HG03064 (cell line): Measurements from ENCODE around the gene SLC22A1.
"Not testable (repeated sequence)": the region's sequence is repeated elsewhere in the genome, so short reads cannot be mapped to it uniquely, and the experiment has no call there.

Source experiments
- ATAC-seq: cut with Tn5 transposase; IDR thresholded peaks from one replicate; pipeline ENCODE4 v1.9.1; 2021; ENCODE audit warnings: low read depth; ENCODE audit not compliant: unreplicated experiment

Gene SLC22A1

DNA sequence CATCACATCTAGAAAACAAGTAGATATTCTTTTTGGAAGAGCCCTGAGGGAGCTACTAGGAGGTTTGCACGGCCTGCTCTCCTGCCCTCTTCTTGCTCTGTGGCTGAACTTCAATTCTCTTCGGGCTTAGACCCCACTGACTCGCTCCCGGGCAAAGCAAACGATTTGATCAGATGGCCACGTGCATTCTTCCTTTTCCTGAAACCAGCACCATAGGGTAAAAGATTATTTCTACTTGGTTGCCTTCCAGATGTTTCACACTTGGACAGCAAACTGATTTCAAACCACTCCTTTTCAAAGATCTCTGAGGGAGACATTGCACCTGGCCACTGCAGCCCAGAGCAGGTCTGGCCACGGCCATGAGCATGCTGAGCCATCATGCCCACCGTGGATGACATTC is at the start of gene SLC22A1:
TSS of gene SLC22A1 (plus strand) at position 258 of the 400 bp plus-strand sequence. CDS start at position 379, 121 bp downstream.
- no peak for ATAC-seq

DNA sequence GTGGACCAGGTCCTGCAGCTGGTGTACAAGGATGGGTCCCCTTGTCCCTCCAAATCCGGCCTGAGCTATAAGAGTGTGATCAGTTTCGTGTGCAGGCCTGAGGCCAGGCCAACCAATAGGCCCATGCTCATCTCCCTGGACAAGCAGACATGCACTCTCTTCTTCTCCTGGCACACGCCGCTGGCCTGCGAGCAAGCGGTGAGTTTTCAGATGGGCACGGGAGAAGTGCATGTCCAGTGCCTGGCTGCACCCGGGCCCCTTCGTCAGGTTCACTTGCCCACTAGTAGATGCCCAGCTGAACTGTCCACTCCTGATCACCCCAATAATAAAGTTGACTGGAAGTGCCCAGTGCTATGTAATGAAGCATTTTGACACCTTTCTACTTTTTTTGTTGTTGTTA is 48.3 kb upstream of the SLC22A1 start:
- no peak for ATAC-seq

DNA sequence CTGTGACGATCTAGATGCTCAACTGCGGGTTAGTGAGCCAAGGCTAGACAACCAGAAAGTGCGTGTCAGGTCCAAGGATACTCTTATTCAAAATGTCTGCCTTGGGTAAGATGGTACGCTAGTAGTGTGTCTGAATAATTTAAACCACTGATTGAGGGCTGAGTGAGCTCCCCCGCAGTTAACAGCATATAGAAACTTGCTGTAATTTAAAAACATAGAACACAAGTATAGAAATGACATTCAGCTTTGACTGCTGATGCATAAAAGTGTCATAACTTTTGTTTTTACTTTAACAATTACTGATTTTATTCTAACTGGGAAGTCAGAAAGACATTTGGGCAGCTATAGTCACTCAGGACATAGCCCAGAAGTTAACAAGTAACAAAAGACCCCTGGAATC is 45.6 kb upstream of the SLC22A1 start:
- ATAC-seq = peak; percentile 55

DNA sequence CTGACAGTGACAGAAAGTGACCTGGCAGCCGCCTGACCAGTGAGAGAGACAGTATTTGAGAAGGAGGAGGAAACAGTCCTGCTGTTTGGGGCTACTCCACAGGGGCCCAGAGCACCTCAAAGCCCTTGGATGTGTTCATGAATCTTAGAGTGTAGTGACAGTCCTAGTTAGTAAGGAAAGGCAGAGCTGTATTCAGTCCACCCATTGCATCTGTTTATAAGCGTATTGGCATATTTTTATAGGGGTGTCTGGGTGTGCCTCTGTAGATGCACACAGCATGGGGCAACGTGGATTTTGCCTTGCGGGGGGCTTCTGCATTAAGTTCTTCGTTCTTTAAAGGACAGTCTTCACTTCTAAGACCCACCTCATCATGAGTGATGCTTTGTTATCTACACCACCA is 44.6 kb upstream of the SLC22A1 start:
- no peak for ATAC-seq

DNA sequence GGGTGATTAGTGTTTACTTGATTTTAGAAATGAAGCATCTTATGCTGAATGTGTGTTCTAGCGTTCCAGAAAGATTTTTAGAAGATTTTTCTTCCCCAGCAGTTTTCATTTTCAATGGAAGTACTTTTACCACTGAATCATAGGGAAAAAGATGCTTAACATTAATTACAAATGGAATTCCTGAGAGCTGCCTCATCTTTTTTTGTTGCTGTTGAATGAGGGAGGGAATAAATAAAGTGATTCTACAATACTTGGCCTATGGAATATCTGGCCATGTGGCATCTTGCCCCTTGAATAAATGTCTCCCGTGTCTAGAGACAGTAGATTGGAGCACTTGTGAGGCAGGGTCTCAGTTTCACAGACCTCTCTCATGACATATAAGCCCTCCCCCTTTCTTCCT is 44.1 kb upstream of the SLC22A1 start:
- ATAC-seq = no peak

DNA sequence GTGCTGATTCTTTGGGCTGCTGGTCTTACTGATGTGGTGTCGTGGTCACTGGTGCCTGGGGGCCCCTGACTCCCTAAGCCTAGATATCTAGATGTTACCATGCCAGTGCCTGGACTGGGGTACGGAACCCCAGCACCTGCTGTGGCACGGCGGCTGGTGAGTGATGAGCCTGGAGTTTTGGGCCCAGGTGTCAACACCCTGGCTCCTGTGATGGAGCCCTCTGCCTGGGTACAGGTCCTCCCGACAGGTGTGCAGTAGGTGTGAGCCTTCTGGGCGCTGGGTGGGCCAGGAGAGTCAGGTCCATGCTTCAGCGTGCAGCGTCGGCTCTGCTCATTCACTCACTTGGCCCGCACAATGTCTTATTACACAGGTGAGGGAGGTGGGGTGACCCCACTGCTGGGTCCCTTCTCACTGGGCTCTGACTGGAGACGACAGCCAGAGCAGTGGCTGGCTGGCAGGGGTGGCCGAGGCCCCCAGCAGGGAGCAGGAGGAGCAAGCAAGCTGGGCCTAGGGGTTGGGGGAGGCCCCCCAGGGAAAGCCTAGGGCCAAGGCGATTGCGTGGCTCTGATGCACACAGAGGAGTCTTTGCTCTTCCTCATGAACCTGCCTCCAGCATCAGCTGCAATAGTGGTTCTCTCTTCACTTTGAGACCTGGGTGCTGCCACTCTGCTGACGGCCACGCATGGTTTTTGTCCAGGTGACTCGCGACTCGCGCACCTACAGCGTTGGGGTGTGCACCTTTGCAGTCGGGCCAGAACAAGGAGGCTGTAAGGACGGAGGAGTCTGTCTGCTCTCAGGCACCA is 42.5 kb upstream of the SLC22A1 start:
- no peak for ATAC-seq

DNA sequence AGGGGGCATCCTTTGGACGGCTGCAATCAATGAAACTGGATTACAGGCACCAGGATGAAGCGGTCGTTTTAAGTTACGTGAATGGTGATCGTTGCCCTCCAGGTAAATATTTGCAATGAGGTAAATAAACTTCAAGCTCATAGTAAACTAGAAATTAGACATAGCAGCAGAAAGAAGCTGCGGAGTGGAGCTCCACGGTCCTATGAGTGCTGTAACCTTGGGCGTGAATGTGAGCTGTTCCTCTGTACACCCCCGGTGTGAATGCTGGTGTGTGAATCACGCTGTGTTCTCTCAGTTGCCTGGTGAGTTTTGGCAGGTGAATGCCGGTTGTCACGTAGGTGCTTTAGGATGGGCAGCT is 42.0 kb upstream of the SLC22A1 start:
- no peak for ATAC-seq

DNA sequence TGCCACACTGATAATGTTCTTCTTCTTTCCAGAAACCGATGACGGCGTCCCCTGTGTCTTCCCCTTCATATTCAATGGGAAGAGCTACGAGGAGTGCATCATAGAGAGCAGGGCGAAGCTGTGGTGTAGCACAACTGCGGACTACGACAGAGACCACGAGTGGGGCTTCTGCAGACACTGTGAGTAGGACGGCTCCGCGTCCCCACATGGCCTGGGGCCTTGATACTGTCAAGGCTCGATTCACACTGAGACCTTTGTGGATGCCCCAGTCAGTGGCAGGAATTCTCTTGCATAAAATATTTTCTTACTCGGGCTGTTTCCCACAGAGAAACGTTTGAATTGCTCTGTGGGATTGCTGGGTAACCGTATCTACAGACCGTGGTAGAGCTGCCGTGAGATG is 41.5 kb upstream of the SLC22A1 start:
- ATAC-seq = no peak

DNA sequence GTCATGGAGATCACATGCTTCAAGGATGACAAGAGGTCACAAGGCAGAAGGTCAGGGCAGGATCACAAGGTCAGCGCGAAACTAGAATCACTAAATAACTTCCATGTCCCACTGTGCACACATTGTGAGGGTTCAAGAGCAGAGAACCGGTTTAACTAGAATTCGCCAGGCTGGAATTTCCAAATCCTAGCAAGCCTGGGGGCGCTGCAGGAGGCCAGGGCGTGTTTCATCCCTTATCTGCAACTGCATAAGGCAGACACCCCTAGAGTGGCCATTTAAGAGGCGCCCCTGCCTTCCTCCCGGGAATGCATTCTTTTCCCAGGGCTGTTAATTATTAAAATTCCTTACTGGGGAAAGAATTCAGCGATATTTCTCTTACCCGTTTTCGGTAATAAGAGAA is 40.2 kb upstream of the SLC22A1 start:
- ATAC-seq = no peak

DNA sequence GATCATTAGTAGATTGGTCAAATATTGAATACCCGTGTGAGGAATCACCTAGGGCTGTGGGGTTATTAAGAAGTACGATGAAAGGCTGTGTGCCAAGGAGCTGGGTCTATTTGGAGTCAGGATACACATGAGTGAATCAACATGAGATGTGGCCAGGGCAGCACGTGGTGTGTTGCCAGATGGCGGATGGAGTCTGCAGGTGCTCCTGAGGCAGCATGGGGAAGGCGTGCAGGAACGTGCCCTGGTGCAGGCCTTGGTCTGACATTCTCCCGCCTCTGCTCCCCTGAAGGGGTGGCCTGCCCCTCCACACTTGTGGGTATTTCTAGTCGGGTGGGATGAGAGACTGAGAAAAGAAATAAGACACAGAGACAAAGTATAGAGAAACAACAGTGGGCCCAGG is 39.0 kb upstream of the SLC22A1 start:
- no peak for ATAC-seq

DNA sequence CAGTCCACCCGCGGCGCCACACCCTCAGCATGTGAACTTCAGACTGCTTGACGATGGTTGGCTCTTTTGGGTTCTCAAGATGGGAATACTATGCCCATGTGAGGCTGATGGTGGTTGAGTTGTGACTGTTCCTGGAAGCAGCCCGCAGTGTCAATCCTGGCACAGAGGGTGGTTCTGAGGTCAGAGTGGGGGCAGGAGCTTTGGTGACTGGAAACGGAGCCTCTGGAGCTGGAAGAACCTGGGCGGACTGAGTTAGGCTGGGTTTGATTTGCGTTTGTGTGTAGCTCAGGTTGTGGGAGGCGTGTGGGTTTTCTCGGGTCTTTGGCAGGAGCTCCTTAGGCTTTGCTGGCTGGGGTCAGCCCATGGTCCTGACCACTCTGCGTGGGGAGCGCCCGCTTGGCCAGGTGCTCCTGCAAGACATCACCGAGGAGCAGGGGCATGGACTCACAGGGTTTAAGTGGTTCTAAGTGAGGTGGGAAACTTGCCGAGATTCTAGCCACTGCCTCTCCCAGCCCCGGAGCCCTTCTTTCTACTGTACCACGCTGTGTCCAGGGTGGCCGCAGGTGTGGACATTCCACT is 37.3 kb upstream of the SLC22A1 start:
- no peak for ATAC-seq

DNA sequence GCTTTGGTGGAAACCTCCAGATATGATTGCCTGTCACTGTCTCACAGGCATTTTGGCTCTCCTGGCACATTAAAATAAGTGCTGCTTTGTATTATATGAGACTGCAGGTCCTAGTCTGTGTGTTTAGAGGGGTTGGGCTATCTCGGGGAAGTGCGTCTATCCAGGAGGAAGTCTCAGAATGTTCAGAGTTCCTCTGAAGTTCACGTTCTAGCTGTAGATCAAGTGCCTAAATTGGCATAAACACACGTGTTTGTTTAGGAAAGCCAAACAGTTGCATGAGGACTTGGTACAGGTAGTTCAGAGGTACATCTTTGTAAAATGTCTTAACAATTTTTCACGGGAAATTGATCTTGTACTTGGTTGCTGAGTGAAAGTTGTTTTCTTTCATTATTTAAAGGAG is 36.4 kb upstream of the SLC22A1 start:
- ATAC-seq = no peak

DNA sequence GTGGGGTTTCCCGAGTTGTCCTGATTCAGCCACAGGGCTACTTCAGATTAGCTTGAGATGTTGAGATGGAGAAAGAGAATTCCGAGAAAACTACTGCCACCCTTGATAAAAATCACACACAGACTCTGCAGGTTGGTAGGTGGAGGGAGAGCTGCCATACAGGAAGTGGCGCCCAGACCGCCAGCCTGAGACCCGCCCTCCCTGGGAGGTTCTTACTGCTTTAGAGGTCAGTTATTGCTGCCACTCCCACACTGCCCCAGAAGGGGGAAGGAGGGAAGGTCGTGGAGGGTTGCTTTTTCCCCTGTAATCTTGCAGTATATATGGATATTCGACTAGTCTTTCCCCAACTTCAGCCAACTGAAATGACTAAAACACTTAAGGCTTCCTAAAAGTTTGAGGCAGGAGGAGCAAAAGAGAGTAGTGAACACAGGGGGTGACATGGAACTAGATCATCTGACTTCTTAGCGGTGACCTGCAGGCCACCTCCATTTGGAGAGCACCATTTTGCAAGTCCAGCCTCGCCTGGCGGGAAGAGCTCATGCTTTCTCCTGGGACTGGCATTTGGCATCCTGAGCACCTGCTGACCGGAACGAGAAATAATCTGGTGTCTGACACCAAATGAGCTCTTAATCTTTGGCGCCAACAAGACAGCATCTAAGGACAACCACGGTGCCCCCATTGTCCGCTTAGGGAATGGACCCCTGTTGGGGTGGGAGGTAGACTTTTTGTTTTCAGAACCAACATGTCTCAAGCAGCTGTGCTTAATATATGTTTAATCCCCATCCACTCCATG is 35.7 kb upstream of the SLC22A1 start:
- ATAC-seq = no peak

DNA sequence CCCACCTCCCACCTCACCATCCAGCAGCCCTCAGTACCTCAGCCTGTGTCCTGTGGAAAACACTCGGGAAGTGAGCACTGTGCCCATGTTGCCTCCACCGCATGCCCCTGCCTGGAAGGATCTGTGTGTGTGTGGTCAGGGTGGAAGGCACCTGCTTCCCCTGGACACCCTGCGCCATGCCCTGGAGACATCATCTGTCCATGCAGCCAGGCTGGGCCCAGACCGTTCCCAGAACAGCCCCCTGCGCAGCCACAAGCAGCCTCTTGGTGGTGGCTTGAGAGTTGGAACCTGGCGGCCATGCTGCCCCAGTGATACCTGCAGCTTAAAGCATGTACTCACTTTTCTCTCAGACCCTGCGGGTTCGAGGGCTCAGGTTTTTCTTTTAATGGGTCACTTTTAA is 34.9 kb upstream of the SLC22A1 start:
- no peak for ATAC-seq

DNA sequence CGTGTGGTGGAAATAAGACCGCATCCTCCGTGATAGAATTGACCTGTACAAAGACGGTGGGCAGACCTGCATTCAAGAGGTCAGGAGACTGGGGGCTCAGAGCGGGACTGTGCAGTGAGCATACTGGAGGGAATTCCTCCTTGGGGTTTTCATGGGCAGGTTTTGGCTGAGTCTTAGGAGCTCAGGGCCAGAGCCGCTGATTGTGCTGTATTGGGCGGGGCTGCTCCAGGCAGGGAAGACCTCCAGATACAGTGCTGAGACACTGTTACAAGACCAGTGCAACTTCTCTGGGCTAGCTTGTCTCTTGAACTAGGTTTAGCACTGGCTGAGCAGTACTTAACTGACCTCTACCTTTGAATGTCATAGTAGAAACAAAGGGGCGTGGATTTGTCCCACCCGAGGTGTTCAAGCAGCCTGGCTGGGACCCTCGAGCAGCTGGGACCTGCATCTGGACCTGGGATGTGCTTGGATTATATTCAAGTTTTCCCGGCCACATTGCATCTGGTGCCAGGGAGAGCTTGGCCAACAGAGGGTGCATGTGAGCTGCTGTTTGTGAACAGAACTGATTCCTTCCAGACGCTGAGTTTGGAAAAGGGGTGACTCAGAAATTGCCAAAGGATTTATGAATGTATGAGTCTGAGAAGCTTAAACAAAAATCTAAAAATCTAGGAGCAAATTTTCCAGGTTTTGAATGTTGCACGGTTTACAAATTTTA is 33.4 kb upstream of the SLC22A1 start:
- no peak for ATAC-seq

DNA sequence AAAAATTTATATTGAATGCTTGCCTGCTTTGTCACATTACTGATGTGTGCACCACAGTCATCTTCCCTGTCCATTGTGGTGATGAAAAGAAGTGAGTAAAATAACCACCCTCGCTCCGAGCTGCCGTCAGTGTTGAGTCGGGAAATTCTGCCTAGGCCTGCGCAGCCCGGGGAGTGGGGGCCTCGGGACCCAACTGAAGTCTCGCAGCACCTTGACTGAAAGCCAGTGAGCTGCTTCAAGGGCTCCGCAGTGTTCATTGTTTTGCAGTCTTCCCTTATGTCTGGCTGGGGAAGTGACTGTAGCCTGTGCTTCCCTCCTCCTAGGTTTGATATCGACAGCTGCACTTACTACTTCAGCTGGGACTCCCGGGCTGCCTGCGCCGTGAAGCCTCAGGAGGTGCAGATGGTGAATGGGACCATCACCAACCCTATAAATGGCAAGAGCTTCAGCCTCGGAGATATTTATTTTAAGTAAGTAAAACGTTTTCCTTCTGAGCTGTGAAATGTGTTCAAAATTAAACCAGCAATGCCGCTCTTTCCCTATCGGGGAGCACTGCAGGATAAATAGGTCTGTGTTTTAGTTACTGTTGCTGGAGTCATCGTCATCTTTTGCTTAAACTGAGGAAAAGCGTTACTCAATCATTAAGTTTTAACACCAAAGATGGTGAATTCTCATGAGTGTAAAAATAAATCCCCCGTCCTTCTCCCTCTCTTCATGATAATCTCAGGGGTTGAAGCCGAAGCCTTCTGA is 32.7 kb upstream of the SLC22A1 start:
- ATAC-seq = no peak

DNA sequence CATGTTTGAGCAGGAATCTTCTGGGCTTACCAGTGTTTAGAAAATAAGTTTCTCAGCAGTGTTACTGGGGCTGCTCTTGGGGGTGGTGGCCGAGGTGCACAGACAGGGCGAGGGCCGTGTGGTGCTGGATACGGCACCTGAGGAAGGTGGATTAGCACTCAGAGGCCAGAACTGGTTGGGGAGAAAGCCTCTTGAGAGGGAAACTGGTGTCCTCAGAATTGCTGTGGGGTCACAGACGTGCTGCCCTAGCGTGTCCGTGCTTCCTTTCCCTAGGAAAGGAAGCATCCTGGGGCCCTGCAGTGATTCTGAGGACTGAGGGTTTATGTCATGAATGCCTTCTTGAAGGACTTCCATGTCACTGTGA is 32.1 kb upstream of the SLC22A1 start:
- no peak for ATAC-seq

DNA sequence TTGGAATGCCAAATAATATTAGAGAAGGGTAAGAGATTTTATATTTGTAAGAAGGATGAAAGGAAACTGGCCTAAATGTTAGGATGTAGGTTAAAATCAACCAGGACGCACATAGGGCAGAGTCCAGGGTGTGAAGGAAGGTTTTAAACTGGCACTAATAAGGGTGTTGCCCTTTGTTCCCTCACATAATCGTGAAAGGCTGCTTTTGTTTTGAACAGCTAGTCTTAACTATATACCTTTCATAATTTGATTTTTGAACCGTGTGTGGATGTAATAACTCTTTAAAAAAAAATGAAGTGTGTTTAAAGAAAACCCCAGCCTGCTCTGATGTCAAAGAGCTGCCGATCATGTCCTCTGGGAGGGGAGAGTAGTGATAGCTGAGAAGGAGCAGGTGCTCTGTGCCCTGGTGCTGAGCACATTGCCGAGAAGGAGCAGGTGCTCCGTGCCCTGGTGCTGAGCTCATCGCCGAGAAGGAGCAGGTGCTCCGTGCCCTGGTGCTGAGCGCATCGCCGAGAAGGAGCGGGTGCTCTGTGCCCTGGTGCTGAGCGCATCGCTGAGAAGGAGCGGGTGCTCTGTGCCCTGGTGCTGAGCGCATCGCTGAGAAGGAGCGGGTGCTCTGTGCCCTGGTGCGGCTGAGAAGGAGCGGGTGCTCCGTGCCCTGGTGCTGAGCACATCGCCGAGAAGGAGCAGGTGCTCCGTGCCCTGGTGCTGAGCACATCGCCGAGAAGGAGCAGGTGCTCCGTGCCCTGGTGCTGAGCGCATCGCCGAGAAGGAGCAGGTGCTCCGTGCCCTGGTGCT is 31.0 kb upstream of the SLC22A1 start:
- not testable (repeated sequence) for ATAC-seq

DNA sequence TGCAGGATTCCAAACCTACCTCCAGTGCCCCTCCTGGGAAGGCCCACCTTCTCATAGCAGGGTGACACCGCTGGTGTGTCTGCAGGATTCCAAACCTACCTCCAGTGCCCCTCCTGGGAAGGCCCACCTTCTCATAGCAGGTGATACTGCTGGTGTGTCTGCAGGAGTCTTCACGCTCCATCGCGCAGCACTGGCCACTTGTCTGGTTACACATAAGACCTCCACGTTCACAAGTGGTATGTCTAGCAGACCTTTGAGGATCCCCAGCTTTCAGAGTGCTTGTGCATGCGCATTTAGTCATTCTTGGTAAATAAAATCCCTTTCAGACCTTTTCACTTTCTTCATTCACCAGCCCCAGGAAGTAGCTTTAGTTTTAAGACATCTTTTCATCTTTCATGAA is 29.4 kb upstream of the SLC22A1 start:
- not testable (repeated sequence) for ATAC-seq

DNA sequence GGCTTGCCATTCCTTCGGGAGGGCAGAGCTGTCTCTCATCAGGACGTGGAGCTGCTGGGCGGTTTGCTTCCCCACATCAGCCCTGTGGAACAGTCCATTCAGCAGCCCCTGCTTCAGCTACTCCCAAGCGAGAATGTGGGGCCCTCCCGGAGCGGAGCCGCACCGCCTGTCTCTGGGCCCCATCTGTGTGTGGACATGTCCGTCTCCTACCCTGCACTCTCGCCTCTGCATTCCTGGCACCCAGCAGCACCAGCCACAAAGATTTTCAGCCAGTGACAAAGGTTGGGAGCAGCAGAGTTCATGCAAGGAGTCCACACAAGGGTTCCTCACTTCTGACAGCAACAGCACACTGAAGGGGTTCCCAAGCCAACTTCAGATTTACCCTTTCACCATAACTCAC is 29.0 kb upstream of the SLC22A1 start:
- no peak for ATAC-seq
